RWPE2 (cell line): Measurements from ENCODE around the gene SHISA7.

Experiments
- ATAC-seq: fragments of 200-7000 bp; cut with Tn5 transposase; 3 replicates; pipeline ENCODE4 v1.9.1; 2021; ENCODE audit warnings: low read depth
- DNase-seq: peaks from one replicate; pipeline ENCODE4 v3.0.0-alpha.2; 2020; ENCODE audit warnings: low spot score
- H3K27ac ChIP-seq: fragments of 450-650 bp; 2 replicates; pipeline ENCODE4 v1.5.1; 2017; ENCODE audit warnings: mild to moderate bottlenecking; ENCODE audit not compliant: poor library complexity, severe bottlenecking
- H3K27me3 ChIP-seq: fragments of 250-450 bp; sonication (Bioruptor Pico); 2 replicates; pipeline ENCODE4 v1.5.1; 2021; ENCODE audit warnings: mild to moderate bottlenecking, moderate library complexity; ENCODE audit not compliant: insufficient read depth, poor library complexity, severe bottlenecking
- H3K36me3 ChIP-seq: fragments of 250-450 bp; sonication (Bioruptor Pico); 2 replicates; pipeline ENCODE4 v1.5.1; 2020; ENCODE audit warnings: low read depth, mild to moderate bottlenecking, moderate library complexity
- H3K4me1 ChIP-seq: fragments of 250-450 bp; sonication (Bioruptor Pico); 2 replicates; pipeline ENCODE4 v1.5.1; 2021; ENCODE audit warnings: mild to moderate bottlenecking, moderate library complexity; ENCODE audit not compliant: insufficient read depth, poor library complexity, severe bottlenecking
- H3K4me3 ChIP-seq: fragments of 250-450 bp; sonication (Bioruptor Pico); 2 replicates; pipeline ENCODE4 v1.5.1; 2021; ENCODE audit warnings: mild to moderate bottlenecking, moderate library complexity; ENCODE audit not compliant: severe bottlenecking
- H3K9me3 ChIP-seq: fragments of 250-450 bp; sonication (Bioruptor Pico); 2 replicates; pipeline ENCODE4 v1.5.1; 2021; ENCODE audit warnings: mild to moderate bottlenecking, moderate library complexity; ENCODE audit not compliant: severe bottlenecking
- CTCF ChIP-seq: fragments of 450-650 bp; IDR thresholded peaks from one replicate; pipeline ENCODE4 v1.5.1; 2017; ENCODE audit warnings: mild to moderate bottlenecking, moderate library complexity; ENCODE audit not compliant: poor library complexity, severe bottlenecking

SHISA7 gene

GRCh38 chr19:55443045-55443823 lies at the start of gene SHISA7:
Gene SHISA7 (minus strand): TSS chr19:55443300. CDS start chr19:55442863, 437 bp downstream.
- Histone ChIP-seq H3K27me3 (peaks cover 46% of the 10 kb centered on the region), H3K4me1 (peaks cover 4% of the 10 kb centered on the region), H3K9me3 (no peaks in the 10 kb centered on the region), H3K4me3 (no peak within 1 kb of the TSS), H3K27ac (no peak within 1 kb of the TSS), H3K36me3 (no peaks in the 10 kb centered on the region)
- TF ChIP-seq CTCF: no peak
- DNase-seq (no peak), ATAC-seq (no peak)

GRCh38 chr19:55492362-55492944 lies 49.4 kb upstream of the SHISA7 start:
- Histone ChIP-seq H3K9me3 (no peaks in the 10 kb centered on the region), H3K27ac (no peak overlapping the region), H3K4me1 (peaks cover 7% of the 10 kb centered on the region), H3K4me3 (no peak overlapping the region), H3K36me3 (no peaks in the 10 kb centered on the region), H3K27me3 (no peaks in the 10 kb centered on the region)
- no peak for DNase-seq
- no peak for ATAC-seq
- TF ChIP-seq CTCF: no peak

- H3K27ac ChIP-seq: no peak overlapping the region
- H3K4me1 ChIP-seq: peaks cover 14% of the 10 kb centered on the region
- no peaks in the 10 kb centered on the region for H3K27me3 ChIP-seq
- no peak for TF ChIP-seq CTCF
- DNase-seq: no peak
- no peaks in the 10 kb centered on the region for H3K36me3 ChIP-seq
- ATAC-seq: peak; percentile 17; the same call in 1 of the 3 replicates
- no peaks in the 10 kb centered on the region for H3K9me3 ChIP-seq
- H3K4me3 ChIP-seq: no peak overlapping the region
Observed at GRCh38 chr19:55491546-55492360, 48.7 kb upstream of the SHISA7 start.

- no peak for DNase-seq
Observed at GRCh38 chr19:55490478-55491432, 47.7 kb upstream of the SHISA7 start.

More at GRCh38 chr19:55490478-55491432, 47.7 kb upstream of the SHISA7 start:
- Histone ChIP-seq H3K4me3 (no peak overlapping the region), H3K27ac (no peak overlapping the region), H3K27me3 (no peaks in the 10 kb centered on the region), H3K36me3 (no peaks in the 10 kb centered on the region), H3K9me3 (no peaks in the 10 kb centered on the region), H3K4me1 (peaks cover 15% of the 10 kb centered on the region)
- ATAC-seq: no peak
- no peak for TF ChIP-seq CTCF
